ENCODE results near the gene MANBA. TPM values are rescaled to one million over a fixed set of nuclear protein-coding genes. Genes with fewer than 3 reads are reported as not detected.
A peak's percentile ranks its signal among the peaks of the same experiment; 100 is the strongest.
"Not testable (repeated sequence)": the region's sequence is repeated elsewhere in the genome, so short reads cannot be mapped to it uniquely, and the experiment has no call there.

The MANBA gene
- total RNA-seq, 1 donor from 2014 or later = 46.7 TPM

DNA sequence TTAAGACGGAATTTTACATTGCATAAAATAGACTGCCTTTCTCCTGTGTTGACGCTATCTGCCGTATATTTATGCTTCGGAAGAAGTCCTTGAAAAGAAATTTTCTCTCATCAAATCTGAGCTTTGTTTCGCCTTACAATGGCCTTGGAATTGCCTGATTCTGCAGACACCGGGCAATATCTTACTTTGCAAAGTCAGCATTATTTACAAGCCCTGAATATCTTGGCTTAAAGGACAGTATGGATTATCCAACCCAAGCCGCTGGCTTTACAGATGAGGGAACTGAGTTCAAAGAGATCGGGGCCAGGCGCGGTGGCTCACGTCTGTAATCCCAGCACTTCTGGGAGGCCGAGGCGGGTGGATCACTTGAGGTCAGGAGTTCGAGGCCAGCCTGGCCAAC lies 1.1 kb upstream of the MANBA start:
- DNase-seq (ENCODE audit: low spot score) = peak; percentile 63

DNA sequence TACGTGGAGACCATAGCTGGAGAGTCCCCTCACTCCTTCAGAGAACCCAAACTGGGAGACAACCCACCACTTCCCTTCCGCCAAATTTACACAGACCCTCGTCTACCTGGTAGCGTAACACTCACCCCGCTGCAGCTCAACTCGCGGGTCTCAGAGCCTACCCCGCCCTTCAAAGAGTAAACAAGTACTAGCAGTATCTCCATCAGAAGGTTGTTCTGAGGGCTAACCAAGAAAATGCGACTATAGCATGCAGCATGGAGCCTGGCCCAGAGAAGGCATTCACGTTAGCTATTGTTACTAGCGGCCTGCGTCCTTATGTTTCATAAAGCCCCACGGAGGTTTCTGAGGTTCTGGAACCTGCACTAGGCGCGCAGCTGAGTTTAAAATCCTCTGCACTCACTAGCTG lies 531 bp upstream of the MANBA start:
- no peak for DNase-seq (ENCODE audit: low spot score)

DNA sequence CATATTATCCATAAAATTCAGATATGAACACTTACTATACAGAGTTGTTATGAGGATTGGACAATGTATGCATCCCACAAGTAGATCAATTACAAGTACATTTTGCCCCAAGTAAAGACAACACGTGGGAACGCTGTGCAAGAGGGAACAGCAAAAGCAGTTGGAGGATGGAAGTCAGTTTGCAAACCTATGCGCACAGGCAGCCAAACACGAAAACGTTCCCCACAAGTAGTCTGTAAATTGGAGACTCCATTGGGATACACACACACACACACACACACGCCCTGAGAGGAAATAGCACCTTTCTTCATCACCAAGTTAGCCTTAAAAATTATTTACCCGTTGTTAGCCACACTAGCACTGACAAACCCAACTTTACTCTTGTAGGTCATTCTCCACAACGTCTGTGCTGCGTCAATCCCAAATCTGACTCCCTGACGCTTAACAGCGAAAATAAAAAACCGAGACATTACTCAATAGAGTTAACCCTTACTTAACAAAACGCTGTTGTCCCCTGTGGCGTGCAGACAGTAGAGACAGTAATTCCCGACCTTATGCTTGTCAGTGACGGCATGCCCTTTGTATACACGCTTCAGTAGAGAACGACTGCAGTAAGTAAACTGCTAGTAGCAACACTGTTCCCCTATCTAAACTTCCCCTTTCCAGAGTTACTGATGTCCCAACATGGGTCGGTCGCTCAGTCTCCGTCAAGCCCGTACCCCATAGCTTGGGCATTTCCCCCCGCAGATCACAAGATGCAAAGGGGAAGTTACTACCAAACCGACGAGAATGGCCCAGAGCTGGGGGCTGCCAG lies 730 bp downstream of the MANBA start:
- DNase-seq (ENCODE audit: low spot score) = peak; percentile 65

GRCh38 chr4:102758241-102759160 lies 2.3 kb downstream of the MANBA start:
- no peak for DNase-seq (ENCODE audit: low spot score)

GRCh38 chr4:102757681-102758080 lies 3.1 kb downstream of the MANBA start:
- DNase-seq (ENCODE audit: low spot score) = no peak

DNA sequence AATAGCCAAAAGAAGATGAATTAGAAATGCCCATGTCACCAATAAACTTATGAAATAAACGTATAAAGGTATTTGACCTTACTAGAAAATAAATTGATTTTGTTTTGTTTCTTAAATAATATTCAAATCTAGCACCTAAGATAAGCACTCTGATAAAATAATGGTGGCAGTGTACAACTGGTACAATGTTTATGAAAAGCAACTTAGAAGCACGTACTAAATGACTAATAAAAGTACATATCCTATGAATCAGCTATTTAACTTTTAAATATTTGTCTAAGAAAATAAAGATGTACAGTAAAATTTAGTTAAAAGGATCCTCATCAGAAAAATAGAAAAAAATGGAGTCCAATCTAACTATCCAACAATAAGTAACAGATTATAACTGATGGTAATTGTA lies 6.7 kb downstream of the MANBA start:
- no peak for DNase-seq (ENCODE audit: low spot score)

GRCh38 chr4:102751941-102752340 lies 8.8 kb downstream of the MANBA start:
- DNase-seq (ENCODE audit: low spot score) = no peak

DNA sequence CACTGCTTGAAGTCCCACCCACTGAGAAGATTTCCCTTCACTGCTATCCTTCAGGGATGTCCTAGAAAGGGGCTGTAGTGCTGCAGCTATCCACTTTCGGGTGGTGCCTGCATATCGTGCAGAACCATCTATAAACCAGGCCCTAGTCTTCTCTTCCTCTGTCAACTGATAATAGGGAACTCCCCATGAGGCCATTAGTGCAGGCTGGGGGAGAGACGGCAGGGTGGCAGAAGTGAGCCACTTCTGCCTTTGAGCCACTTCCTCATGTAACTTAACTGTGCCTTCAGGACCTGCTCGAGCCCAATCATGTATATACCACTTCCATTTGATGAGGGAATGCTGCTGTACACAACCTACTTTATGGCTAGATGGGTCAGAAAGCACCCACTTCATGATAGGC lies 17.4 kb downstream of the MANBA start:
- DNase-seq (ENCODE audit: low spot score) = not testable (repeated sequence)

DNA sequence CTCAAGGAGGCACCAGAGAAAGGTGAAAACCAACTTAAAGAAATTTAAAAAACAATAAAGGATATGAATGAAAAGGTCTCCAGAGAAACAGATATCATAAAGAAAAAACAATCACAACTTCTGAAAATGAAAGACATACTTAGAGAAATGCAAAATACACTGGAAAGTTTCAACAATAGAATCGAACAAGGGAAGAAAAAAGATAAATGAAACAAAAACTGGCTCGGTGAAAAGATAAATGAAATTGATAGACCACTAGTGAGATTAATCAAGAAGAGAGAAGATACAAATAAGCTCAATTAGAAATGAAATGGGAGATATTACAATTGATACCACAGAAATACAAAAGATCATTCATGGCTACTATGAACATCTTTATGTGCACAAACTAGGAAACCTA lies 22.0 kb downstream of the MANBA start:
- not testable (repeated sequence) for DNase-seq (ENCODE audit: low spot score)

DNA sequence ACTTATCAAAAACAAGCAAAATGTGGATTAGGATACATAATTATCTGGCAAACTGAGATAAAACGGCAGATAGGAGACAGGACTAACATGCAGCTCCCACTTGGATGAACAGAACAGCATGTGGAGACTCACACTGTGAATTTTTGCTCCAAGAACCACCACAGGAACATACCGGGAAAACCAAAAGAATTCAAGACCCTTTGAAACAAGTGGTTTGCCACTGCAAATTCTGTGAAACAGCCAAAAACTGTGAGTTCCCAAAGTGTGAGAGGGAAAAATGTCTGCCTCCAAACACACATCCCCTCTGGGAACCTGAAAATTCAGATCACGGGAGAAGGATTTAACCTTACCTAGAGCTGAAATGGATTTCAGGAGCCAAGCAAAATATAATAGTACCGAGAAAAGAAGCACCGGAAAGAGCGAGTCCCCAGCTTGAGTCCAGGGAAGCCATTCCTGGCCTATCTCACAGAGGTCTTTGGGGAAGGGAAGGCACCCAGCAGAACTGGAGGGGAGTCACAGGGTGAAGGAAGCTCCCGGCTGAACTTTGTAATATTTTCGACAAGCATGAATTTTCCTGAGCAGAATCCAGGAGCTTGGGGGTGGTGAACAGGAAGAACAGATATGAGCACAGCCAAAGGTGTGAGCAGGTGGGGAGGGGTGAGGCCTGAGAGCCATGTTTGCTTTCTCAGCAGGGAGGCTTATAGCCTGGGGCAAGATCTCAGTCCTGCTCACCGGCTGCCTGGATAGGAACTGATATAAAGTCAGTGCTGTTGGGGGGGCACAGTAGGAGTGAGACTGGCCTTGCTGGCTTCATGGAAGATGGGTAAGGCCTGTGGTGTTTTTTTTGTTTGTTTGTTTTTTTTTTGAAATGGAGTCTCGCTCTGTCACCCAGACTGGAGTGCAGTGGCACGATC lies 23.9 kb downstream of the MANBA start:
- no peak for DNase-seq (ENCODE audit: low spot score)

DNA sequence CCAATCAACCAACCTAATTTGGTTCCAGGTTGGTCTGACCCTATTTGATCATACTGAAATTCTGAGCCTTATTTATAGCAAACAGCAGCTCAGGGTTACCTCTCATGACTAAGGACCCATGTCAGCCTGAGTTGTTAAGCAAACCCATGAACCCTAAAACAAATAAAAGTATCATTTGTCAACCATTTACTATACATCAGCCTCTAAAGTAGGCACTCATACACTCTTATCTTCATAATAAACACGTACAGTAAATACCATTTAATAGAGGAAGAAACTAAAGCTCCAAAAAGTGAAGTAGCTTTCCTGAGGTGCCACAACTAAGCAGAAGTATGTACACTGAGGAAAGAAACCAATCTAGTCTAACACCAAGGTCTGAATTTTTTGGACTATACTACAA lies 25.2 kb downstream of the MANBA start:
- DNase-seq (ENCODE audit: low spot score) = no peak

DNA sequence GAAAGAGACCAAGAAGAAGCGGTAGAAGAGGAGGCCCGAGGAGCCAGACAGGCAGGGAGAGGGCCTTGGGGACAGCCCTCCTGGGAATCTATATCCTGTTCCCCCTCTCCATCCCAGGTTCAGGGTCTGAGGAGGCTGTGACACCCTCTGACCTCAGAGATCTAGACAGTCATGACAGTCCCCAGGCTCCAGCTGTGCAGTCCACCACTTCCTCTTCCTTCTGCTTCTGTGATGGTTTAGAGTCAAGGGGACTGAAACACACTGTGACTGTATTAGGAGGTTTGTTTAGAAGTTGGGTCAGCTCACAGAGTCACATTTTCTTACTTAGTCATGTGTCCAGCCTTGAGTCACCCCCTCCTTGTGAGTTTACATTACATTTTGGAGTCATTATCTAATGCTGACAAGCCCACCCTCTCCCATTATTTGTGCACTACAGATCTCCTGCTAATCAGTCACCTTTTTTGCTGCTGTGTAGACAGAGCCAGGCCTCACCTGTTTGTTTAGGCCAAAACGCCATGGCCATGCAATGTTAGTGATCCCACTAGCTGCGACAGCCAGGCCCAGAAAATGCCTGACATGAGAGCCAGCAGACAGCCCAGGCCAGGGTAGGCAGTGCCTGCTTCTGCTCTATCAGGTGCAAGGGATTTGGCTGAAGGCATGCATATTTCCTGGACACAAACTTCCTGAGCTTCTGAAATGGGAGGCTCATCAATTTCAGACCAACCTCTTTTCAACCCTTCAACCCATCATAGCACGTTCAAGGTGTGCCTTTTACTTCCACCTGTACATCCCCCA lies 26.0 kb downstream of the MANBA start:
- no peak for DNase-seq (ENCODE audit: low spot score)

- DNase-seq (ENCODE audit: low spot score) = no peak
These were observed 26.7 kb downstream of the MANBA start for GRCh38 chr4:102734116-102734515.

DNA sequence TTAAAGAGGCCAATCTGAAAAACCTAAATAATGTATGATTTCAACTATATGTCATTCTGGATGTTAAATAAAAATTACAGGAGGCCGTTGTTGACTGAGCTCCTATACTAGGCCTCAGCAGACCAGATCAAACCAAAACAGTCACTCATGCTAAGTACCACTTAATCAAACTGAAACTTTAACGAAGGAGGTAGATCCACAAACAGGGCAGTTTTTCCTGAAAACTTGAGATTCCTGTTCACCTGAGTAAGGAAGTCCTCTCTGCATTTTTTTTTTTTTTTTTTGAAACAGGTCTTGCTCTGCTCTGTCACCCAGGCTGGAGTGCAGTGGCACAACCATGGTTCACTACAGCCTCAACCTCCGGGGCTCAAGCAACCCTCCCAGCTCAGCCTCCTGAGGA lies 27.7 kb downstream of the MANBA start:
- DNase-seq (ENCODE audit: low spot score) = no peak

GRCh38 chr4:102732678-102733077 lies 28.1 kb downstream of the MANBA start:
- DNase-seq (ENCODE audit: low spot score) = no peak

DNA sequence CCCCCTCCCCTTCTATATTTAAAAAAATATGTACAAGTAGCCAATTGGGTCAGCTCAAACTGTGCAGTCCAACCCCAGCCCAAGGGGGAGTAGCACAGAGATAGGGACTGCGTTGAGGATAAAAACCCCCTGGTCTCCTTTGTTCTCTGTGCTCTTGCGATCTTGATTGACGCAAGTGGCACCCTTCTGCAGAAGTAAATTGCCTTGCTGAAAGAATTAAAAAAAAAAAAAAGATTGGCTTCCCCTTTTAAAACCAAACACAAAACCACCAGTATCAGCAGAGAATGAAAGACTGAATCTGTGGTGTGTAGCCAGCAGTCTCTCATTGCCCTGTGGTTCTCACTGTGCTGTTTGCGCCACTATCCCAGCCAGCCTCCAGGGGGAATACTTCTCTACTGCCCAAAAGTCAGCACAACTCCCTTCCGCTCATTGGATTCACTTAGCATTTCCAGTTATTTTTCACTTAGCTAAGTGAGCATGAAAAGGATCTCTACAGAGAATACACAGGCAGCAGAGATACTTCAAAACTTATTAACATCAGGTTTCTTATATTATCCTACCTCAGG lies 29.7 kb downstream of the MANBA start:
- DNase-seq (ENCODE audit: low spot score) = no peak

DNA sequence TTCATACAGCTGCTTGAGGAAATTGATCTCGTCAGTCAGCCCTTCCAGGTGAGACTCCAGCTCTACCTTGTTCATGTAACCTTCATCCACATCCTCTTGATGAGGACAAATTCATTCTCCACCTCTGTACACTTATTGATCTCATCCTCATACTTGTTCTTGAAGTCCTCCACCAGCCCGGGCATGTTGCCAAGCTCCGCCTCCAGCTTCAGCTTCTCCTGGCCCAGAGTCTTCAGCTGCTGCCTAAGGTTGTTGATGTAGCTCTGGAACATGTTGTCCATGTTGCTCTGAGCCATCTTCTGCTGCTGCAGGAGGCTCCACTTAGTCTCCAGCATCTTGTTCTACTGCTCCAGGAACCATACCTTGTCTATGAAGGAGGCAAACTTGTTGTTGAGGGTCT lies 31.3 kb downstream of the MANBA start:
- not testable (repeated sequence) for DNase-seq (ENCODE audit: low spot score)

GRCh38 chr4:102726919-102727318 lies 33.8 kb downstream of the MANBA start:
- DNase-seq (ENCODE audit: low spot score) = not testable (repeated sequence)

GRCh38 chr4:102726068-102726467 lies 34.7 kb downstream of the MANBA start:
- no peak for DNase-seq (ENCODE audit: low spot score)

DNA sequence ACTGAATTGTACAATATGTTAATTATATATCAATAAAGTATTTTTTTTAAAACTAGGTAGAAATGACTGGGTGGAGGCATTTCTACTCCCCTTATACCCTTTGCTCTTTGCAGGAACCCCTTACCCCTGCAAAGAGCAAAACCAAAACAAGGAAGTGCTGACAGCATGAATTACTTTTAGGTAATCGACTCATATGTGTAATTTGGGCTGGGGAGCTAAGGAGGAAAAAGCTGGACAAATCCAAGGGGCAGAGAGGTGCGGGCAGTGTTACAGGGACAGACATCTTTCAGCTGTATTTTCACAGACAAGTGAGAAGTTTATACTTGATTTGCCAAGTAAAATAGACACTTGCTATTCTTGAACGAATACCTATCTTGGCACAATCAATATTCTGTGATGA lies 35.5 kb downstream of the MANBA start:
- no peak for DNase-seq (ENCODE audit: low spot score)

Measured in umbilical cord (tissue), 2 donors.